D341Med (cell line): Measurements from ENCODE around the gene PPP1R12A.
A peak's percentile ranks its signal among the peaks of the same experiment; 100 is the strongest.
"Not testable (repeated sequence)": the region's sequence is repeated elsewhere in the genome, so short reads cannot be mapped to it uniquely, and the experiment has no call there.

Experiments used
- DNase-seq: peaks from one replicate; pipeline ENCODE4 v3.0.0; 2012; ENCODE audit warnings: low spot score

Gene PPP1R12A

GRCh38 chr12:79935021-79935623 lies at the start of gene PPP1R12A:
Gene PPP1R12A (minus strand): TSS chr12:79935097. CDS start chr12:79934931, 166 bp downstream.
- DNase-seq = peak; percentile 96

GRCh38 chr12:79983986-79984620 lies 49.2 kb upstream of the PPP1R12A start:
- no peak for DNase-seq

GRCh38 chr12:79983492-79983891 lies 48.6 kb upstream of the PPP1R12A start:
- DNase-seq = no peak

- DNase-seq = no peak
Measured at GRCh38 chr12:79982086-79983062, 47.5 kb upstream of the PPP1R12A start.

GRCh38 chr12:79978692-79979091 lies 43.8 kb upstream of the PPP1R12A start:
- no peak for DNase-seq

GRCh38 chr12:79977856-79978460 lies 43.1 kb upstream of the PPP1R12A start:
- not testable (repeated sequence) for DNase-seq

- DNase-seq = no peak
Measured at GRCh38 chr12:79975143-79975542, 40.2 kb upstream of the PPP1R12A start.

- DNase-seq = no peak
Measured at GRCh38 chr12:79973801-79974200, 38.9 kb upstream of the PPP1R12A start.

GRCh38 chr12:79964100-79964627 lies 29.3 kb upstream of the PPP1R12A start:
- no peak for DNase-seq

GRCh38 chr12:79961411-79961810 lies 26.5 kb upstream of the PPP1R12A start:
- no peak for DNase-seq

GRCh38 chr12:79959484-79959883 lies 24.6 kb upstream of the PPP1R12A start:
- no peak for DNase-seq

- no peak for DNase-seq
Measured at GRCh38 chr12:79956896-79957295, 22.0 kb upstream of the PPP1R12A start.

- DNase-seq = no peak
Measured at GRCh38 chr12:79955561-79955960, 20.7 kb upstream of the PPP1R12A start.

- no peak for DNase-seq
Measured at GRCh38 chr12:79954037-79954610, 19.2 kb upstream of the PPP1R12A start.

GRCh38 chr12:79949098-79949497 lies 14.2 kb upstream of the PPP1R12A start:
- DNase-seq = no peak

GRCh38 chr12:79945433-79945832 lies 10.5 kb upstream of the PPP1R12A start:
- no peak for DNase-seq

GRCh38 chr12:79944565-79944964 lies 9.7 kb upstream of the PPP1R12A start:
- no peak for DNase-seq

- not testable (repeated sequence) for DNase-seq
Measured at GRCh38 chr12:79942846-79943245, 7.9 kb upstream of the PPP1R12A start.

GRCh38 chr12:79939728-79940310 lies 4.9 kb upstream of the PPP1R12A start:
- no peak for DNase-seq

GRCh38 chr12:79938843-79939242 lies 3.9 kb upstream of the PPP1R12A start:
- DNase-seq = no peak

- DNase-seq = no peak
Measured at GRCh38 chr12:79936670-79937069, 1.8 kb upstream of the PPP1R12A start.
